SK-N-SH treated with all-trans-retinoic acid at 6 μM for 48 hours (cell line): ENCODE results near the gene TAAR6.

Experiments used
- ATAC-seq: fragments of 200-7000 bp; cut with Tn5 transposase; 3 replicates; pipeline ENCODE4 v1.9.1; 2020; ENCODE audit warnings: mild to moderate bottlenecking, moderate library complexity
- ARNTL ChIP-seq: fragments of 450-650 bp; formaldehyde crosslinking; IDR thresholded peaks from 2 replicates; pipeline ENCODE4 v1.5.0; 2020; ENCODE audit warnings: low read depth, mild to moderate bottlenecking, moderate library complexity, borderline replicate concordance
- BACH2 ChIP-seq: fragments of 250-450 bp; sonication (Bioruptor Pico); IDR thresholded peaks from 2 replicates; pipeline ENCODE4 v1.9.0; 2021; ENCODE audit warnings: mild to moderate bottlenecking, borderline replicate concordance
- CREB5 ChIP-seq: fragments of 250-450 bp; sonication (Bioruptor Pico); IDR thresholded peaks from 2 replicates; pipeline ENCODE4 v1.5.1; 2020; ENCODE audit warnings: low read depth, mild to moderate bottlenecking, moderate library complexity
- CSDC2 ChIP-seq: fragments of 250-450 bp; sonication (Bioruptor Pico); IDR thresholded peaks from 2 replicates; pipeline ENCODE4 v1.5.0; 2020; ENCODE audit warnings: mild to moderate bottlenecking, moderate library complexity
- ESRRG ChIP-seq: fragments of 250-450 bp; sonication (Bioruptor Pico); IDR thresholded peaks from 2 replicates; pipeline ENCODE4 v1.6.1; 2021; ENCODE audit warnings: mild to moderate bottlenecking
- OSR1 ChIP-seq: fragments of 250-450 bp; sonication (Bioruptor Pico); IDR thresholded peaks from 2 replicates; pipeline ENCODE4 v1.8.0; 2022; ENCODE audit warnings: moderate library complexity, mild to moderate bottlenecking, inconsistent platforms
- PATZ1 ChIP-seq: fragments of 250-450 bp; sonication (Bioruptor Pico); IDR thresholded peaks from 2 replicates; pipeline ENCODE4 v1.8.0; 2020; ENCODE audit warnings: mild to moderate bottlenecking, moderate library complexity, borderline replicate concordance
- POU6F1 ChIP-seq: fragments of 250-450 bp; sonication (Bioruptor Pico); IDR thresholded peaks from 2 replicates; pipeline ENCODE4 v1.8.0; 2021; ENCODE audit warnings: low read depth, mild to moderate bottlenecking, moderate library complexity, borderline replicate concordance
- PPARA ChIP-seq: fragments of 250-450 bp; sonication (Bioruptor Pico); IDR thresholded peaks from 2 replicates; pipeline ENCODE4 v1.5.0; 2020; ENCODE audit warnings: mild to moderate bottlenecking, borderline replicate concordance
- RARB ChIP-seq: fragments of 250-450 bp; sonication (Bioruptor Pico); IDR thresholded peaks from 2 replicates; pipeline ENCODE4 v1.8.0; 2021; ENCODE audit warnings: mild to moderate bottlenecking, moderate library complexity
- SNAI2 ChIP-seq: fragments of 250-450 bp; sonication (Bioruptor Pico); IDR thresholded peaks from 2 replicates; pipeline ENCODE4 v1.5.0; 2020; ENCODE audit warnings: mild to moderate bottlenecking, moderate library complexity
- TCF4 ChIP-seq: fragments of 250-450 bp; sonication (Bioruptor Pico); IDR thresholded peaks from 2 replicates; pipeline ENCODE4 v1.8.0; 2021; ENCODE audit warnings: mild to moderate bottlenecking, moderate library complexity, borderline replicate concordance
- TOX ChIP-seq: fragments of 250-450 bp; sonication (Bioruptor Pico); IDR thresholded peaks from 2 replicates; pipeline ENCODE4 v1.8.0; 2021; ENCODE audit warnings: mild to moderate bottlenecking, moderate library complexity, borderline replicate concordance
- TSHZ2 ChIP-seq: fragments of 250-450 bp; sonication (Bioruptor Pico); IDR thresholded peaks from 2 replicates; pipeline ENCODE4 v1.5.0; 2020; ENCODE audit warnings: mild to moderate bottlenecking, moderate library complexity
- ZC3H10 ChIP-seq: fragments of 250-450 bp; sonication (Bioruptor Pico); IDR thresholded peaks from 2 replicates; pipeline ENCODE4 v1.5.1; 2021; ENCODE audit warnings: mild to moderate bottlenecking, moderate library complexity
- ZFP3 ChIP-seq: fragments of 250-450 bp; sonication (Bioruptor Pico); IDR thresholded peaks from 2 replicates; pipeline ENCODE4 v1.5.0; 2020; ENCODE audit warnings: mild to moderate bottlenecking, moderate library complexity
- ZNF565 ChIP-seq: fragments of 450-650 bp; formaldehyde crosslinking; conservative IDR thresholded peaks from 2 replicates; pipeline ENCODE4 v1.5.0; 2020; ENCODE audit warnings: low read depth, mild to moderate bottlenecking, moderate library complexity
- ZNF70 ChIP-seq: fragments of 450-650 bp; formaldehyde crosslinking; IDR thresholded peaks from 2 replicates; pipeline ENCODE4 v1.5.0; 2020; ENCODE audit warnings: mild to moderate bottlenecking, moderate library complexity

The TAAR6 gene

GRCh38 chr6:132587424-132587823 is 17.3 kb downstream of the TAAR6 start:
- ATAC-seq: no peak
- TF ChIP-seq TSHZ2 (CRISPR knock-in tag) (no peak), CSDC2 (CRISPR knock-in tag) (no peak), RARB (CRISPR knock-in tag) (no peak), PPARA (CRISPR knock-in tag) (no peak)

GRCh38 chr6:132589454-132589853 is 19.3 kb downstream of the TAAR6 start, which contains the start of gene TAAR5:
Gene TAAR5 (minus strand): TSS chr6:132589741. CDS start chr6:132589686, 55 bp downstream.
- TF ChIP-seq PPARA (CRISPR knock-in tag): no peak
- TF ChIP-seq ZNF70 (CRISPR knock-in tag): no peak
- no peak for TF ChIP-seq PATZ1 (CRISPR knock-in tag)
- TF ChIP-seq POU6F1 (CRISPR knock-in tag): no peak
- TF ChIP-seq TOX (CRISPR knock-in tag): no peak
- TF ChIP-seq ESRRG (CRISPR knock-in tag): no peak
- no peak for TF ChIP-seq CSDC2 (CRISPR knock-in tag)
- TF ChIP-seq SNAI2 (CRISPR knock-in tag): no peak
- TF ChIP-seq BACH2 (CRISPR knock-in tag): no peak
- TF ChIP-seq ZNF565 (CRISPR knock-in tag): no peak
- no peak for TF ChIP-seq ZFP3 (CRISPR knock-in tag)
- no peak for TF ChIP-seq CREB5
- no peak for TF ChIP-seq RARB (CRISPR knock-in tag)
- no peak for ATAC-seq

- no peak for ATAC-seq
- TF ChIP-seq ARNTL (CRISPR knock-in tag) (no peak), ZC3H10 (no peak), TCF4 (CRISPR knock-in tag) (no peak), POU6F1 (CRISPR knock-in tag) (no peak), TSHZ2 (CRISPR knock-in tag) (no peak), BACH2 (CRISPR knock-in tag) (no peak), OSR1 (CRISPR knock-in tag) (no peak), CSDC2 (CRISPR knock-in tag) (no peak)
Measured at GRCh38 chr6:132590362-132590761, 20.2 kb downstream of the TAAR6 start.
